Hypothalamus (tissue), 51 donors: ENCODE measurements around the gene CELF4.
A peak's percentile ranks its signal among the peaks of the same experiment; 100 is the strongest.

Experiments used
- DNase-seq, 51 donors: peaks; one replicate each; lab custom pipeline; 2025; lab: John Stamatoyannopoulos, UW

Gene CELF4

DNA sequence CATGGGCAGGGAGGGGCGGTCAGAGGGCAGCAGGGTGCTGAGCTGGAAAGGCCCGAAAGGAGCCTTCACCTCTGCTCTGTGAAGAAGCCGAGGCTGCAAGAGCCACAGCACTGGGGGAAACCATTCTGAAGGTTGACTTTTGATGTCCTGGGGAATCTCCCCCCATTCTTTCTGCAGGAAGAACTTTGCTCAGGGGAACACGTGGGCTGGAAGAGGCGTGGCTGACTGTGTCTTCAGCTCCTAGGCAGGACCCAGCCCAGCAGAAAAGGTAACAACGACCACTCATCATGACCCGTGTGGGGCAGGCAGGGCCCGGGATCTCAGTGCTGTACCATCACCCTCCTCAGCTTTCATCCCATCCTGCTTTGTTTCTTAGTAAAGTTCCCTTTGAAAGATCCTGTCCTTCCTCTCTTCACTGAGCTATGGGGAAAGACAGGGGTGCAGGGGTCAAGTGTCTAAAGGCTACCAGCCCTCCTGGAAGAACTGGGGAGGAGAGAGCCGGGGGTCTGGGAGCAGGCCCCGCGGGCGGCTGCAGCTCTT is 312.7 kb downstream of the CELF4 start:
- DNase-seq = no peak

DNA sequence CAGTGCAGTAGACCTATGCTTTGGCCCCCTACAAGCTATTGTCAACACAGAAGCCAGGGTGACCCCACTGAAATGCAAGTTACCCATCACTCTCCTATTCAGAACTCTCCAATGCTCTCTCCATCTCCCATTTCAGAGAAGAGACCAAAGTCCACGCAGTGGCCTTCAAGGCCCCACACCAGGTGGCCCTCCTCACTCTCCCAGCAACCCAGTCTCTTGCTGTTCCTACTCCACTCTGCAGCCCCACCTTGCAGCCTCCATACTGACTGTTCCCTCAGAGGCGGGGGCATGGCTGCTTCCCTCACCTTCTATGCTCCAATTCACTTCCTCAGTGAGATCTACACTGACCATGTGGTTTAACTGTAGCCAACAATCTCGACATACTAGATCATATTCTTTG is 313.3 kb downstream of the CELF4 start:
- no peak for DNase-seq

DNA sequence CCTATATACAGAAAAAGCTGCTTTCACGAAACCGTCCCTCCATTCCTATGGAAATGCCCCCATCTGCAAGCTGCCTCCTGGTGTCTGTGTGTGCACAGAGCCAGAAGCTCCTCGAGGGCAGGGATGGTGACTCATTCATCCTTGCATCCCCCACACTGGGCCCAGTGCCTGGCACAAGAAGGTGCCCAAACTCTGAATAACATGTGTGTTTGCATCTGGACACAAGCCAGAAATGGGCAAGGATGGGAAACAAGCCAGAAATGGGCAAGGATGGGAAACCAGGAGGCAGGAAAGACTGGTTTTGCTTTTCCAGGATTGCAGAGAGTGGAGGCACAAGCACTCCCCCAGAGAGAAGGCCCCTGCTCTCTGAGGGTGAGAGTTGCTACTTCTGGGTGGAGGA is 313.9 kb downstream of the CELF4 start:
- peak in 2 of 51 donors; percentile 20 to 42 for DNase-seq

DNA sequence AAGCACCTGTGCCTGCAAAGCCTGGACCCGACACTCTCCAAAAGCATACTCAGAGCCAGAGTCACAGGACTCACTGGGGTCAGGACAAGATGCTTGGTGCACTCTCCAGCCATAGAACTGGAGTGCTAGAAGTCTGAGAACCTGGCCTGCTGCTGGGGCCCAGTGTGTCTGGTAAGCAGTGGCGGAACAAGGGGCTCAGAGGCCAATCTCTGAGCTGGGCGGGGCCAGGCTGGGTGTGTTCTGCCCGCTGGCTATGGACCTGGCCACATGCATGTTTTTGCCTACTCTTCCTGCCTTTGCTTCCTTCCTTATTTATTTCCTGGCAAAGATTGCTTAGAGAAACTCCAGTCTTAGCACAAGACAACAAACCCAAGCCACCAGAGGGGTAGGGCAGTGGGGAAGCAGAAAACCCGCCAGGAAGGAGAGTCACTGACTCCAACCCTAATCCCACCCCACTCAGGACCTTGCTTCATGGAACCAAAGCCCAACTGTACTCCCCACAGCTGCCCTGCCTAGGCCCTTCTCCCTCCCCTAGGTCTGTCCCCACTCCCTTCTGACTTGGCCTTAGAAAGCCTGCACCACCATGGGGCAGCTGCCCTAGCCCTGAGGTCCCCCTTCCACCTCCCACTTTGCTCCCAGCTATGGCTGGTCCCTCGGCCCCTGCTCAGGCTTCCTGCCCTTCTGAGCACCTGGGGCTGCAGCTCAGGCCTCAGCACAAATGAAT is 315.5 kb downstream of the CELF4 start:
- DNase-seq = no peak

DNA sequence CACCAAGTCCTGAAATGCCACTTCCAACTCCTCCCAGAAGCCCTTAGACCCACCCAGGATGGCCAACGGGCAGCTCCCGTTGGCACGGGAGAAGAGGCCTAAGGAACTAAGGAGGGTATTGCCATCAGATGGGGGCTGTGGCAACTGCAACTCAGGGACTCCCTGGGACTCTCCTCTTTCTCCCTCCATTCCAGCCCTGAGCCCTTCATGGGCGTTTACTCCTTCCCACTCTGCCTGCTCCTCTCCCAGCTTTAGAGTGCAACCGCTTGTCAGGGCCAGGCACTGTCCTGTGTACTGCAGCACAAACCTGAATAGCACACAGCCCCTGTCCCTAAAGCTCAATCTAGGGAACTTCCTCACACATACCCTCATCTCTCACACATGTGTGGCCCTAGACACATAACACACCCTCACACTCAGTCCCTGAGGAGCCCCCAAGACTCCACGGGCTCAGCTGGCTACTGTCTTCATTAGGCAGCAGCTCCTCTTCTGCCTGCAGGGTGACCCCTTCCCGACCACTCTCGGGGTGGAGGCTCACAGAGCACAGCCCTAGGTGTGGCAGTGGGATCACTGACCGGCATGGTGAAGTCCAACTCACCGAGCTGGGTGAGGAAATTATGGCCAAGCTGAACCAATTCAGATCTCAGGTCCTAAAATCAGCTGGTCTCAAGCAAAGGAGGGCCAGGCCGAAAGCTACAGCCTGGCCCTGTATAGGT is 316.3 kb downstream of the CELF4 start:
- no peak for DNase-seq

DNA sequence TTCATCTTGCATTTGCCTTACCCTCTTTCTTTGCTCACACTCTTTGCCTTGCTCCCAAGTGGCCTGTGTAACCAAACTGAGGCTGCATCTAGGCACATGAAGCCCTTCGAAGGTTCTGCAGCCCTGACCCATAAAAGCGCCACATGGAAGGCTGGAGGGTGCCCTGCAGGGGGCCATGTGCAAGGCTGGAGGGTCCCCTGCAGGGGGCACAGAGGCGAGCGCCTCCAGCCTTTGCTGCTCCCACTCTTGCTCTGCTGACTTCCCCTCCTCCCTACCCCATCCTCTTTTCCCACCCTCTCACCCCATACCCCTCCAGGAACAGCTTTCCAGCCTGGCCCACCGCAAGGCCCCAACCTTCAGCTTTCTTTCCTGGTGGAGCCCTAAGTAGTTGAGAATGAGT is 317.3 kb downstream of the CELF4 start:
- DNase-seq = no peak

DNA sequence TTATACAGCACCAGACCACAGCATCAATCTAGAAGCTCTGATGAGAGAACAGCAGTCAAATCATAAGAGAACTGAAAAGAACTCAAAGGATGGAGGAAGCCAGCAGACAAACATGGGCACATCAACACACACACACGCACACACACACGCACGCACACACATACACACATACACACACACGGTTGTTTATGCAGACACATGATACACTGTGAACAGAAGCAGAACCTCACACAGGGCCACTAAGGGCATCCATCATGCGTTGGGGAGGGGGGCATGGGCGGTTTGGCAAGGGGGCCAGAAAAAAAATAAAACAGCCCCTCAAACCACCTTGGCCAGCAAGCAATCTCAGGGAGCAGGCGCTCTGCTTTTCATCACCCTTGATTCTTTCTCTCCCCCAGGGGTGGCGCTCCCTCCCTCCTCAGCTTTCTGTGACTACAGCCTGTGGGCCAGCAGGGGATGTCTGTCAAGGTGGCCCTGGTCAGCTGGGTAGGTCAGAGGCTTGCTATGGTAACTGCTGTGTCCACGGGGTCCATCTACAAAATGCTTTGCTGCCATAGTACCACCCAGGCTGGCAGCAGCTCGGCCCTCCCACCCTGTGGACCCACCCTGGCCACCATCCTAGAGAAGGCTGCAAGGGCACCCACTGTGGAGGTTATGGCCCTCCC is 318.0 kb downstream of the CELF4 start:
- DNase-seq = no peak

DNA sequence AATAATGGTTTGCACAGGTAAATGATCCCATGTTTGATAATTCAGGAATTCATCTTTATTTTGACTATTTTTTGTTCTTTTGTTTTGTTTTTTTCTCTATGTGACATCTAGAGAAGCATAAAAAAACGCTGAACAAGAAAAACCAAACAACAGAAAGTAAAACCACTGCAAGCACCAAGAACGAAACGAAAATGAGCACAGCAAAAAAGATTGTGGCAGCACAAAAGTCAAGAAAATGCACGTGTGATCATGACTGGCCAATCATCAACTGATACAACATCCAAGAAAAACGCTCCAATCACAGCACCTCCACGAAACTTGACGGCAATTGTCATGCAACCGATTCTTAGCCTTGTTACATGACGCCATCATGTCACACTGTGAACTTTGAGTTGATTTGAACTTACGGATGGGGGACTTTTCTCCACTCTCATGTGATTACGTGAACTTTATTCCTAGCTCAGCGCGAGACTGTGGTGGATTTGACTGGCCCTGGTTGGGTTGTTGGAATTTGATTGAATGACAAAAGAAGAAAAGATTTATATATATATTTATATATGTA is 318.7 kb downstream of the CELF4 start:
- DNase-seq = no peak

DNA sequence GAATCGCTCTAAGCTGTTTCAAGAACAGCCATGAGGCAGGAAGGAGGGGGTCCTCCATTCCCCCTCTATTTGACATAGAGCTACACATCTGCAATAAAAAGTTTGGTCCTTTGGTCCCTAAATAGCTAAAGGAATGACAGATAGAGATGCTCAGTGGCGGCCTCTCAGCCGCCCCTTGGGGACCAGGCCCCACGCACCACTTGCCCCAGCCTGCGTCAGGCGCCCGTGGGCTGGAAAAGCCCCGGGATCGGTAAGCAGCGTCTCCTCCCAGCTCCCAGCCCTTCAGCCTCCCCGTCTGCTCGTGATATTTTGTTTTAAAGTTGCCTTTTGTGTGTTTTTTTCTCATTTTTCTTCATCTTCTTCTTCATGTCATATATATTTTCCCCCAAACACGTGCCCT is 321.0 kb downstream of the CELF4 start:
- DNase-seq = no peak

DNA sequence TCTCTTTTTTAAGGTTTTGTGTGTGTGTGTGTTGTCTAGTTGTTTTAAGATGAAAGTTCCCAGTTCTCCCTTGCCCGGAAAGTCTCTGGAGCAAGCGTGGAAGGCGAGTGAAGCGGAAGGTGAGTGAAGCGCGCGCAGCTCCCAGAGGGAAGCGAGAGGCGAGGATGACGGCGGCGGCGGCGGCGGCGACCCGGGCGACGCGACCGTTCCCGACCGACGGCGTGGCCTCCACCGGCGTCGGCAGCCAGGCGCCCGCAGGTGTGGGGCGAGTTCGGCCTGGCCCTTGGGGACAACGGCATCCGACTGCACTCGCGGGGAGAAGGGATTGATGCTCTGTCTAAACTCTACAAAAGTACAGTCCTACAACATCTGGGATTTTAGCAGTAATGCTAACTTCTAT is 321.9 kb downstream of the CELF4 start:
- no peak for DNase-seq

DNA sequence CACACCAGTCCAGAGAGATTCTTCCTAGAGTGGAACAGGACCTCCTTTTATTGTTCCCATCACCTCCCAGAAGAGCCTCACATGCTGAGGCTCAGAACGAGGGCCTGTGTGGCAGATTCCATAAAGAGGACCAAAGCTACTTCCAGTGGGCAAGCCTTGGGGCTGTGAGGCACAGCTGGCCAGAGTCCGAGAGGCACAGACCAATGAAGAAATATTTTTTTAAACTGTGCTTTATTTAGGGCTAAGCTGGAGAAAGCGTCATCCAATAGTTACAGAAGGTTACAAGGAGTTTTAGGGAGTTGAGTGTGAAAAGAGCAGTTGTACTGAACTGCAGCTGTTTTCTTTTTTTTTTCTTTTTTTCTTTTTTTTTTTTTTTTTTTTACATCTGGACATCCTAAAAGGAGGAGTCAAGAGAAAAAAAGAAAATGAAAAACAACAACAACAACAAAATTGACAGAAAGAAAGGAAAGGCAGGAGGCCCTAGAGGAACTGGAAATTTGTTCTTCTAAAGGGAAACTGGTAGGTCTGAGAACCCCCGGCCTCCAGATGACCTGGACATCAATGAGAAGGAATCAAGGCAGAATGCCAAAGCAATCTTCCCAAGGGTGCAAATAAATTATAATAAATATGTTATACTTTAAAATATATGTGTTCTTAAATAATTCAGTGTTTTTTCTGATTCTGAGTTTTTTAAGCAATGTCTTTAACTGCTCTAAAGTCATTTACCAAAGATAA is 322.6 kb downstream of the CELF4 start:
- no peak for DNase-seq

DNA sequence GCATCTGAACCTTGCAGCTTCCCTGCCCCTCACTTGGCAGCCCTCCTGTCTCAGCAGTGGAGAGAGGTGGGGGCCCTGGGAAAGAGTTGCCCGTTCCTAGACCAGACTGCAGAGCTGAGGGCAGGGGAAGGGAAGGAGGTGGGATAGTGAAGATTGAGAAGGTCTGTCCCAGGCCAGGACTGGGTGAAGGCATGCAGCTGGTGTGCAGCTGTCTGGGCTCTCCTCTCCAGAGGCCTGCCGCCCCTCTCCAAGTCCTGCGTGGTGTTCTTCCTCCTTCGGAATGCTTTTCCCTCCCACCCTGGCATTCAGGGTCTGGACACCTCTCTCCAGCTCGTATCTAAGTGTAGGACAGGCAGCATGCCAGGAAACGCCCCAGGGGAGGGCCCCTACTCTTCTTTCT is 323.5 kb downstream of the CELF4 start:
- no peak for DNase-seq

DNA sequence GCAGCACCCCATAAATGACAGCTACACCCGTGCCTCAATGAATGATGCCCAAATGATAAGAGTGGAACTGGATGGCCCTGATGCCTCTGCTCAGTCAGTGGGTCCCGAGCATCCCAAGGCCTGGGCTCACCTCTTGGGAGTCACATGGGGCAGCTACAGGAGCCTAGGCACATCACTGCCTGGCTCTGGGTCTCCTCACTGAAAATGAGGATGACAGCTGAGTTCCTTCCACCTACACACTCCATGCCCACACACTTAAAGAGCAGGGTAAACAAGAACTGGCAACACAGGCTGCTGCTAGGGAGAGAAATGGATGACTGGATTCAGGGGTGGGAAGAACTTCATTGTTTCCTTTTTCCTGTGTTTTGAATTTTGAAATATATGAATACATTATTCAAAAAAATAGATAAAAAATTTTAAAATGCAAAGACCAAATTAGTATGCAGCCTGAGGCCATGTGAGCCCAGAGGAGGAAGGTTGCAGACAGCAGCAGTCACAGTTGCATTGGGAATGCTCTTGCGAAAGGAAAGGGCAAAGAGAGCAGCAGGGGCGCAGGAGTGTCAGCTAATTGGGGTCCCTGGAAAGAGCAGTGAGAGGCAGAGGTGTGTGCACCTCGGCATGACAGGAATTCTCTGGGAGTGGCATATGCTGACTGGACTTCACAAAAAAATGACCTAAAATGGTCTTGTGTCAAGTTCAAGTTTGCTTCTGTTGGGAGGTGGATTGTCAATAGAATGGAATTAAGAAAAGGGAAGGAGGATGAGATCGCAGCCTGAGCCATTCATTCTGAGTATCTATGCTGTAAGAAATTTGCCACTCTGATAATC is 327.1 kb downstream of the CELF4 start:
- peak in 1 of 51 donors; percentile 54 for DNase-seq

DNA sequence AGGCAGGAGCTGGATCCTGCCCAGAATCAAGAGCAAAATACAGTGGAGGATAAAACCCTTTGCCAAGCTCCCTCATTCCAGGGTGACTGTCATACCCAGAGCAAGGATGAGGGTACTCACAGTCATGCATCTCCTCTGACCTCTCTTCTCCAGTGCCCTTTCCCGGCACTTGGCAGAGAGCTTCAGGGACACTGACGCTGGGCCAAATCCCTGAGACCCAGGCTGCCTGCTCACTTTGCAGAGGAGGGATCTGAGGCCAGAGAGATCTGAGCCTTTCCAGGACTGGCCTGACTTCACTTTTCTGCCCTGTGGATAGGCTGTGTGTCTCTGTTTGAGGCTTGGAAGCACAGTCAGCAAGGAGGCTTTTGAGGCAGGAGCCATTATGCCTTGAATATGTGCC is 330.0 kb downstream of the CELF4 start:
- no peak for DNase-seq

DNA sequence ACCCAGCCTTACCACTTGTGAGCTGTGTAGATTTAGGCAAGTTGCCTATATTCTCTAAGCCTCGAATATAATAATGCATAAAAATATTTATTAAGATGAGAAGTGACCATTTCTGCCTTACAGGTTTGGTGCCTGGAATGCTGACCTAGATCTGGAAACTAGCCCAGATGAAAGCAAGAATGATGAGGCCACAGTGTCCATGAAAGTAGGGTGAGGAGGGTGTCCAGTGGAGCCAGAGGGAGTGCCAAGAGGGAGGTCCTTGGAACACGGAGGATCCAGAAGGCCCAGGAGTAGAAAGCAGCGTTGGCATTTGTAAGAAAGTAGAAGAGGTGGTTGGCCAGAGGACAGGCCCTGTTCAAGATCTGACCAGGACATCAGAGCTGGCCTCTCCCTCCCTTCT is 334.3 kb downstream of the CELF4 start:
- no peak for DNase-seq

DNA sequence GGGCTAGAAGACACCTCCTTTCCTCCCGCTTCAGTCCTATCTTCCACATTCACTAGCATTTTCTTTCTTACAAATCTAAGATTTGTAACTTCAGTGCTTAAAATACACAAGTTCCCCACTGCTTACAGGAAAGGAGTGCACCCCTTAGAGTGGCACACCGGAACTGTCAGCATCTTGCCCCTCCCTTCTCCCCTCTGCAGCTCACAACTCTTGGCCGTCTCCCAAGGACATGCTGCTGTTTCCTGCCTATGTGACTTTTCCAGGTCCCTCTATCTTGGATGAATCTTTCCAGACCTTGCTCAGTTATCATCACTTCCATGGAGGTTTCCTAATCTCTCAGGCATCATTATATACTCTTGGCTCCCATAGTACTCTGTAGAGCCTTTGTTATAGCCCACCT is 334.8 kb downstream of the CELF4 start:
- no peak for DNase-seq

DNA sequence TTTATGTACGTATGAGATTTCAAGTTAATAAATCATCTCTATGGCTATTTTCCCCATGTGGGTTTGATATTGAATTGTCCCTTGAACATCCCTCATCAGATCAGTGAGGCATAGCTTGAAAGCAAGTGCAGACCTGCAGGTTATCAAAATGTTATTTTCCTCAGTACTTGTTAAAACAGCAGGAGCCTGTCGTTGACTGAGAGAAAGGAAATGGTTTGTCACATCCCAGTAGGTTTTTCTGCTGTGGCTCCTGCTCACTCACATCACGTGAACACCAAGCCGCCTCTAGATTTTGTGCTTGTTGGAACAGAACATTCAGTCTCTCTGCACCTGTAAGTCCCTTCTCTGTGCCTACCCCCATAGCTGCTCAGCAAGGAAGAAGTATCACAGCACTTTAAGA is 340.3 kb downstream of the CELF4 start:
- no peak for DNase-seq

DNA sequence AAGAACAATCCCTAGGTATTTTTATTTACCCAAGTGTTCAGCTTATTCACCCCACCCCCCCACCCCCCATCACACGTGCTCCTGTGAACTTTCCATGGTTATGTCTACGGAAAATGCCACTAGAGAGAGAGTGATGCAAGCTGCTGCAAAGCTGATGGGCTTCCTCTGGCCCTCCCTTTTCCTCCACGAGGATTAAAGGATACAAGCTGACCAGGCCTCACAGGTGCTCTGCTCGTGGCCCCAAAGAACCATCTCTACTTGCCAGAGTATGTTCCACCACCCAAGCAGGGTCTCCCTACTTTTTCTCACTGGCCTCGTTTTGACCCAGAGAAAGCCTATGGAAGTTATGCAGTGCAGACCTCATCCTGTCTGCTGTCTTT is 342.6 kb downstream of the CELF4 start:
- no peak for DNase-seq

DNA sequence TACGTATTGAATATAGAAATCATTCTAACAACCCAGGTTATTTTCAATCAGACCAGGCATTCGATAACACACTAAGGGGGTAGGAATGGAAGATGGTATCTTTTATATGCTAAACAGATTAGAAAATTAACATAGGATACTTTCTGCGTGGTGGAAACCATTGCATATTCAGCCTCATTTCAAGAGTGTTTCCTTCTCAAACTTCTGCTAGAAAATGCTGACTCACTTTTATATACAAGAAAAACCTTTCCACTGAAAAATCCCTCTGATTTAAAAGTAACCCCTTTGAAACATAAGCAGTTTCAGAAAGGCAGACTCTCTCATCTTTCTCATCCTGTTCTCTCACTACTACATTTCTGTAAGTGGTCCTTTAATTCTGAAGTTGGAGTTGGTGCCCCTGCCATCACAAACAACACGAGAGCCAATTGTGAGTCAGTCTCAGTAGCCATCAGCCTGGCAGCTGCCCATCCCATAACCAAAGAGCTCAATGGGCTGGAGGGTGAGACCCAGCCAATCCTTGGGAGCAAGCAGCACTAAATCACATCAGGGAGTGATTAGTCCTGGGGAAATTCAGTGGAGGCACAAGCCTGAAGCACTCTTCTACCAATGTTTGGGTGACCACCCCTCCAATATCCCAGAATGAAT is 343.1 kb downstream of the CELF4 start:
- DNase-seq = no peak
